Breast epithelium (tissue), 4 donors: Measurements from ENCODE around the gene LIPC. TPM values are rescaled to one million over a fixed set of nuclear protein-coding genes. Genes with fewer than 3 reads are reported as not detected.

Source experiments
- DNase-seq, 2 donors: peaks; one replicate each; pipeline ENCODE4 v3.0.0-alpha.2; 2019; ENCODE audit warnings: low spot score in 2 of 2
- H3K27ac ChIP-seq, 2 donors: fragments of 200-600 bp; sonication (generic) in 1 of 2; one replicate each; pipeline ENCODE4 v1.5.1; 2016 to 2019; ENCODE audit warnings: mild to moderate bottlenecking in 1 of 2
- H3K27me3 ChIP-seq, 2 donors: fragments of 200-600 bp; sonication (generic) in 1 of 2; one replicate each; pipeline versions ENCODE4 v1.5.1 to v1.6.0; 2017 to 2019; ENCODE audit warnings: control low read depth in 1 of 2, mild to moderate bottlenecking in 1 of 2
- H3K36me3 ChIP-seq: fragments of 200-600 bp; one replicate; pipeline ENCODE4 v1.5.1; 2019
- H3K4me1 ChIP-seq, 2 donors: fragments of 200-600 bp; sonication (generic); one replicate each; pipeline ENCODE4 v1.5.1; 2016 to 2019; ENCODE audit warnings: control low read depth in 1 of 2
- H3K4me3 ChIP-seq, 3 donors: fragments of 200-600 bp; sonication (generic); 1 replicate in 2 of 3; 2 replicates in 1 of 3; pipeline ENCODE4 v1.5.1; 2016 to 2019; ENCODE audit warnings: mild to moderate bottlenecking in 3 of 3, moderate library complexity in 2 of 3
- H3K9me3 ChIP-seq, 2 donors: fragments of 200-600 bp; sonication (generic) in 1 of 2; one replicate each; pipeline ENCODE4 v1.5.1; 2016 to 2019; ENCODE audit warnings: control low read depth in 1 of 2
- POLR2A ChIP-seq: fragments of 450-650 bp; IDR thresholded peaks from one replicate; pipeline ENCODE4 v1.6.1; 2016; ENCODE audit warnings: antibody characterized with exemption, mild to moderate bottlenecking, moderate library complexity
- POLR2AphosphoS5 ChIP-seq, 3 donors: sonication (generic); formaldehyde crosslinking; IDR thresholded peaks; one replicate each; pipeline ENCODE4 v1.6.1; 2017; ENCODE audit warnings: antibody characterized with exemption in 3 of 3
- intact Hi-C: fragments of 100-400 bp; cut with DNase I; formaldehyde crosslinking; loops from one replicate; pipeline ENCODE4 v1.15.1; 2023; ENCODE audit warnings: low total_unique reads
- total RNA-seq, 3 donors: library from RNA; depleted of rRNA; stranded (reverse); fragments of >200 nt; gene quantifications; one replicate each; pipeline ENCODE4 v1.1.0, GENCODE V29; 2016
- TF ChIP-seq, protein P1 (sequence below), 3 donors: fragments of 450-650 bp; IDR thresholded peaks; one replicate each; pipeline ENCODE4 v1.5.1; 2016 to 2017; ENCODE audit warnings: antibody characterized with exemption in 3 of 3, mild to moderate bottlenecking in 3 of 3, moderate library complexity in 3 of 3

The LIPC gene
- total RNA-seq, 3 donors from 2014 or later = 0.15 to 0.80 TPM; not detected in 1

DNA sequence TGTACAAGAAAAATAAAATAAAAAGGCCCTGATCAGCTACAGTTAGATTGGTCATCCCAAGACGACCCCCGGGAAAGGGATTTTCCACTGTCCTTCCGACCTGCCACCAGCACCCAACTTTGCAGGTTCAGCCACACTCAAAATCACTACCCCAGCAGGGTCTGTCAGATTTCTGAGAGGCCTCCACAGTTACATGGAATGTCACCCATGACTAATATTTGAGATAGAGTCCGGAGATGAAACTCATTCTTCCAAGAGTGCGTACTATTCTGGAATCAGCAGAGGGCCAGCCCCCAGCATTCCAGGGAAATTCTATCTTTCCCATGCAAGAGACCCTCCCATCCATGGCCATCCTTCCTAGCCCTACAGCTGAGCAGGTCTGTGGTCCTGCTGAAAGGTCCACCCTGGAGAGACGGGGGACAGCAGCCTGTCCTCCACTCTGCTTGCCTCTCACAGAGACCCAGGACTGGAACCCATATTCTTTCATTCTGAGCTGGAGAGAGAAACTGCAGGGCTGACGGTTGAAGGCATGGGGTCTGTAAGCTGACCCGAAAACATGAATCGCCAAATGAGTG is 5.8 kb downstream of the LIPC start:
- no peak for DNase-seq
- H3K36me3 ChIP-seq = no peaks in the 10 kb centered on the region
- H3K27me3 ChIP-seq = no peaks in the 10 kb centered on the region
- no peak overlapping the region for H3K4me3 ChIP-seq
- intact Hi-C loops = no loop called here
- H3K4me1 ChIP-seq = no peaks in the 10 kb centered on the region
- H3K9me3 ChIP-seq = no peaks in the 10 kb centered on the region
- TF ChIP-seq, protein P1, sequence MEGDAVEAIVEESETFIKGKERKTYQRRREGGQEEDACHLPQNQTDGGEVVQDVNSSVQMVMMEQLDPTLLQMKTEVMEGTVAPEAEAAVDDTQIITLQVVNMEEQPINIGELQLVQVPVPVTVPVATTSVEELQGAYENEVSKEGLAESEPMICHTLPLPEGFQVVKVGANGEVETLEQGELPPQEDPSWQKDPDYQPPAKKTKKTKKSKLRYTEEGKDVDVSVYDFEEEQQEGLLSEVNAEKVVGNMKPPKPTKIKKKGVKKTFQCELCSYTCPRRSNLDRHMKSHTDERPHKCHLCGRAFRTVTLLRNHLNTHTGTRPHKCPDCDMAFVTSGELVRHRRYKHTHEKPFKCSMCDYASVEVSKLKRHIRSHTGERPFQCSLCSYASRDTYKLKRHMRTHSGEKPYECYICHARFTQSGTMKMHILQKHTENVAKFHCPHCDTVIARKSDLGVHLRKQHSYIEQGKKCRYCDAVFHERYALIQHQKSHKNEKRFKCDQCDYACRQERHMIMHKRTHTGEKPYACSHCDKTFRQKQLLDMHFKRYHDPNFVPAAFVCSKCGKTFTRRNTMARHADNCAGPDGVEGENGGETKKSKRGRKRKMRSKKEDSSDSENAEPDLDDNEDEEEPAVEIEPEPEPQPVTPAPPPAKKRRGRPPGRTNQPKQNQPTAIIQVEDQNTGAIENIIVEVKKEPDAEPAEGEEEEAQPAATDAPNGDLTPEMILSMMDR (IDR thresholded peaks at IDR 0.05) = no peak
- no peak overlapping the region for H3K27ac ChIP-seq

DNA sequence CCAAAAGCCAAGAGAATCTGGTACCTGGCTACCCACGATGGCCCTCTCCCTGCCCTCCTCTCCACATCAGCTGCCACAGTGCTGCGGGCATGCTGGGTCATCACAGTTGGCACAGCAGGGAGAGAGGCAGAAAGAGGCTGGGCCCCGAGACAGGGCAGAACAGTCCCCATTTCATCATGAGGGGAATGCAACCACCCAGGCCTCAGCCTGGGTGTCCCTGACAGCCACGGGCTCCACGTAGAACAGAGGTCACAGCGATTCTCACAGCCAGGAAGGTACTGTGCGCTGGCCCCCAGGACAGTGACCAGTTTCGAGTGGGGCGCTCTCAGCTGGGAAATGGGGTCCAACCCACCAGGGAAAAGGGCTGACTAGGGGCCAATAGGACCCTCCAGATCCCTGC is 6.3 kb downstream of the LIPC start:
- no peak overlapping the region for H3K4me3 ChIP-seq
- intact Hi-C loops = no loop called here
- H3K36me3 ChIP-seq = no peaks in the 10 kb centered on the region
- no peak for TF ChIP-seq POLR2AphosphoS5 (IDR thresholded peaks at IDR 0.05)
- no peak for TF ChIP-seq POLR2A
- TF ChIP-seq, protein P1 (IDR thresholded peaks at IDR 0.05) = no peak
- H3K27ac ChIP-seq = no peak overlapping the region
- no peaks in the 10 kb centered on the region for H3K4me1 ChIP-seq
- DNase-seq = no peak
- no peaks in the 10 kb centered on the region for H3K9me3 ChIP-seq
- no peaks in the 10 kb centered on the region for H3K27me3 ChIP-seq

DNA sequence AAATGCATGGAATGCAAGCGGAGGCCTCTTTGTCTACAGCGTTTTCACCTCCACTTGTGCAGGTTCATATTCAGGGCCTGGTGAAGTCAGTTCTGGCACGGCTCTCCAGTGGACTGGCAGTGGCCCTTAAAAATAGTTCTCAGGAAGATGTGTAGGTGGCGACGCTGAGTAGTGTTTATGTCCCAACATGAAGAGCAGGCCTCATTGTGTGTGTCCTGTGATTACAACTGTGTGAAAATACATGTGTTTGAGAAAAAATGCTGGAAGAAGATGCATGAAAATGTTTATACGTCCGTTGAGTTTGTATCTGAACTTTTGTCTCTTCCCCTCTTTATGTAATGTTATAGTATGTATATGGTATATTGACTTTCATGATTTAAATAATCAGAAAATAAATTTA is 7.2 kb downstream of the LIPC start:
- H3K36me3 ChIP-seq = no peaks in the 10 kb centered on the region
- DNase-seq = peak in 1 of 2 donors; percentile 33
- intact Hi-C loops = no loop called here
- H3K27ac ChIP-seq = no peak overlapping the region
- no peak overlapping the region for H3K4me3 ChIP-seq
- TF ChIP-seq, protein P1 (IDR thresholded peaks at IDR 0.05) = peak in 1 of 3 donors; percentile 22
- TF ChIP-seq POLR2AphosphoS5 (IDR thresholded peaks at IDR 0.05) (no peak), POLR2A (no peak)
- H3K4me1 ChIP-seq = no peaks in the 10 kb centered on the region
- no peaks in the 10 kb centered on the region for H3K9me3 ChIP-seq
- no peaks in the 10 kb centered on the region for H3K27me3 ChIP-seq

DNA sequence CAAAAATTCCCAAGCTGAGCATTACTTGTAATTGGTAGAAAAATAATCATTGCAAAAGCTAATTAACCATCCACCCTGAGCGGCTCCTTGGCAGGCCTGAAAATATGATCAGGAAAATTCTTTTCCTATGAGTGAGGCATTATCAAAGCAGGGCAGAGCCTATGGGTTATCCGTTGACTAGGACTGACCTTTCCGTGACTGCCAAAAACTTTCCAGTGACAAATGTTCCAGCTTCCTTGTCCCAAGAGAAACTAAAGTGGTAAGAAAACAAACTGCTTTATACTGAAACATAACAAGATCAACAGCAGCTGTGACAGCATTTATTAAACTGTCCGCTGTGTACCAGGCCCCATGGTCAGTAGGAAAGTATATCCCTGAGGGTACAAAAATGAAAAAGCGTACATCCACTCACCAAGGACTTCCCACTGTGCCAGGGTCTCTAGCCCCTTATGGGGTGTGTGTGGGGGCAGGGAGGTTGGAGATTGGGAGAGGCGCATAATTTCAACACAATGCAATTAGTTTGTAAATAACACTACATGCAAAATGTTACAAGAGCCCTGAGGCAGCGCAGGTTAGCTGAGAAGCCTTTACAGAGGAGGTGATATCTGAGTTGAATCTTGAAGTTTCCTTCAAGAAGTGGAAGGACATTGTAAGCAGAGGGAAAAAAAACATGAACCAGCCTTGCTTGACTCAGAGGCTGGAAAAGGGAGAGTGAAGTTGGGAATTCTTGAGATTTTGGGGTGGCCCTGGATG is 8.5 kb downstream of the LIPC start:
- TF ChIP-seq POLR2A (no peak), POLR2AphosphoS5 (IDR thresholded peaks at IDR 0.05) (peak in 2 of 3 donors; percentile 38 to 61)
- TF ChIP-seq, protein P1 (IDR thresholded peaks at IDR 0.05) = no peak
- H3K9me3 ChIP-seq = no peaks in the 10 kb centered on the region
- no peak for DNase-seq
- no peaks in the 10 kb centered on the region for H3K36me3 ChIP-seq
- H3K4me1 ChIP-seq = no peaks in the 10 kb centered on the region
- H3K27me3 ChIP-seq = no peaks in the 10 kb centered on the region
- H3K27ac ChIP-seq = peak overlapping the region; percentile 58 to 77
- intact Hi-C loops = loop anchor here (10.0 kb wide), 1 partner anchor 74 kb away; no protein-coding TSS in a partner anchor
- no peak overlapping the region for H3K4me3 ChIP-seq

DNA sequence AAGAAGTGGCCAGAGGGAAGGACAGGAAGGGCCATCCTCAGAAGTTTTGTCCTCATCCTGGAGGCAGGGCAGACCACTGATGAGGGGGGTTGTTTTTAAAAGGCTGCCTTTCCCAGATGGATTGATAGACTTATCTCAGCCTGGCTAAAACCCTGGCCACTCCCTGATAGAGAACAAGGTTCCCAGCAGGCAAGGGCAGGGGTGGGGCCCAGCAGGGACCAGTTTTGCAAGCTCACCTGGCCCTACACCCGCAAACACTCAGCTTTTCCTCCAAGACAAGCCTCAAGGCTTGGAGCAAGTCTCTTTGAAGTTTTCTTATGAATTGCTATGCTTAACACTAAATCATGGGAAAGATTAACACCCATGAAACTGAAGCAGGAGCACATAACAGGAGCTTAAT is 9.1 kb downstream of the LIPC start:
- H3K27ac ChIP-seq = peak overlapping the region; percentile 58 to 77
- H3K36me3 ChIP-seq = no peaks in the 10 kb centered on the region
- no peaks in the 10 kb centered on the region for H3K27me3 ChIP-seq
- no peaks in the 10 kb centered on the region for H3K4me1 ChIP-seq
- no peaks in the 10 kb centered on the region for H3K9me3 ChIP-seq
- DNase-seq = no peak
- intact Hi-C loops = loop anchor here (10.0 kb wide), 1 partner anchor 74 kb away; no protein-coding TSS in a partner anchor
- TF ChIP-seq POLR2AphosphoS5 (IDR thresholded peaks at IDR 0.05) = no peak
- TF ChIP-seq POLR2A = no peak
- TF ChIP-seq, protein P1 (IDR thresholded peaks at IDR 0.05) = no peak
- H3K4me3 ChIP-seq = no peak overlapping the region
